ENCODE measurements around the gene CHORDC1. TPM values are rescaled to one million over a fixed set of nuclear protein-coding genes. Genes with fewer than 3 reads are reported as not detected.
"Not testable (repeated sequence)": the region's sequence is repeated elsewhere in the genome, so short reads cannot be mapped to it uniquely, and the experiment has no call there.

Gene CHORDC1
- total and polyA plus RNA-seq, 9 donors, result 22.0 to 51.1 (median 30.5) TPM

- no peak for DNase-seq
- H3K9me3 ChIP-seq, result no peaks in the 10 kb centered on the region
- intact Hi-C loops (cut with DNase I), result no loop called here
- 95 to 100% (median 95%) methylated on average over 1 of the region's 1 CpG for WGBS, 3 donors
- H3K27ac ChIP-seq, result no peak overlapping the region
- no peak overlapping the region for H3K4me3 ChIP-seq
- TF ChIP-seq EP300 (IDR thresholded peaks at IDR 0.05), result no peak
- no peak for TF ChIP-seq CTCF (IDR thresholded peaks at IDR 0.05)
- no peak for TF ChIP-seq POLR2A (IDR thresholded peaks at IDR 0.05)
- no peaks in the 10 kb centered on the region for H3K27me3 ChIP-seq
- no peaks in the 10 kb centered on the region for H3K36me3 ChIP-seq
- H3K4me1 ChIP-seq (ENCODE audit: insufficient read depth), result no peaks in the 10 kb centered on the region
These were observed 46.8 kb downstream of the CHORDC1 start for GRCh38 chr11:90176069-90176468.

GRCh38 chr11:90171359-90171758, 51.5 kb downstream of the CHORDC1 start:
- no peaks in the 10 kb centered on the region for H3K27me3 ChIP-seq
- H3K36me3 ChIP-seq, result no peaks in the 10 kb centered on the region
- no peaks in the 10 kb centered on the region for H3K9me3 ChIP-seq
- no peak overlapping the region for H3K4me3 ChIP-seq
- no peak overlapping the region for H3K27ac ChIP-seq
- TF ChIP-seq POLR2A (IDR thresholded peaks at IDR 0.05), result no peak
- TF ChIP-seq CTCF (IDR thresholded peaks at IDR 0.05), result no peak
- TF ChIP-seq EP300 (IDR thresholded peaks at IDR 0.05), result no peak
- intact Hi-C loops (cut with DNase I), result no loop called here
- no peaks in the 10 kb centered on the region for H3K4me1 ChIP-seq (ENCODE audit: insufficient read depth)
- DNase-seq, result no peak

GRCh38 chr11:90168571-90168970, 54.3 kb downstream of the CHORDC1 start:
- H3K4me1 ChIP-seq (ENCODE audit: insufficient read depth), result no peaks in the 10 kb centered on the region
- 84 to 91% (median 90%) methylated on average over 3 of the region's 3 CpGs for WGBS, 3 donors
- H3K27me3 ChIP-seq, result no peaks in the 10 kb centered on the region
- DNase-seq, result no peak
- H3K36me3 ChIP-seq, result no peaks in the 10 kb centered on the region
- H3K27ac ChIP-seq, result no peak overlapping the region
- intact Hi-C loops (cut with DNase I), result no loop called here
- H3K9me3 ChIP-seq, result no peaks in the 10 kb centered on the region
- TF ChIP-seq POLR2A (IDR thresholded peaks at IDR 0.05) (no peak), EP300 (IDR thresholded peaks at IDR 0.05) (no peak), CTCF (IDR thresholded peaks at IDR 0.05) (no peak)
- no peak overlapping the region for H3K4me3 ChIP-seq

GRCh38 chr11:90167704-90168103, 55.1 kb downstream of the CHORDC1 start:
- H3K9me3 ChIP-seq; intact Hi-C loops (cut with DNase I); H3K4me1 ChIP-seq (ENCODE audit: insufficient read depth); H3K27me3 ChIP-seq; DNase-seq; H3K27ac ChIP-seq; H3K36me3 ChIP-seq; H3K4me3 ChIP-seq: not testable (repeated sequence)
- WGBS, 3 donors, result 82 to 94% (median 85%) methylated on average over 8 of the region's 8 CpGs

- WGBS, 3 donors, result 96 to 98% (median 97%) methylated on average over 49 of the region's 49 CpGs
- H3K27me3 ChIP-seq; intact Hi-C loops (cut with DNase I); H3K9me3 ChIP-seq; H3K27ac ChIP-seq; DNase-seq; H3K36me3 ChIP-seq; H3K4me3 ChIP-seq; H3K4me1 ChIP-seq (ENCODE audit: insufficient read depth): not testable (repeated sequence)
These were observed 55.8 kb downstream of the CHORDC1 start for GRCh38 chr11:90166982-90167573.

Other genes with a start within 250 kb of the CHORDC1 start
- gene TRIM49C, start 191.9 kb downstream of the CHORDC1 start, total RNA-seq, result not detected
- not detected for gene TRIM49C, start 191.9 kb downstream of the CHORDC1 start, polyA plus RNA-seq
- not detected for gene UBTFL1, start 137.1 kb downstream of the CHORDC1 start, total RNA-seq
- gene UBTFL1, start 137.1 kb downstream of the CHORDC1 start, polyA plus RNA-seq, result not detected
- gene NAALAD2, start 88.4 kb downstream of the CHORDC1 start, total RNA-seq, result 10 to 100 TPM in 1 of 7 donors, 1 to 10 TPM in 6; 4.3 to 17.5 (median 4.6) TPM
- 10 to 100 TPM in 1 of 2 donors, 1 to 10 TPM in 1; 3.2 to 12.2 TPM for gene NAALAD2, start 88.4 kb downstream of the CHORDC1 start, polyA plus RNA-seq

All from ovary (tissue), 9 donors.